CMK (cell line): Measurements from ENCODE around the gene KIF2B.
"Not testable (repeated sequence)": the region's sequence is repeated elsewhere in the genome, so short reads cannot be mapped to it uniquely, and the experiment has no call there.

Experiments
- DNase-seq: peaks from one replicate; pipeline ENCODE4 v3.0.0-alpha.2; 2010; ENCODE audit warnings: low read depth

KIF2B gene, protein sequence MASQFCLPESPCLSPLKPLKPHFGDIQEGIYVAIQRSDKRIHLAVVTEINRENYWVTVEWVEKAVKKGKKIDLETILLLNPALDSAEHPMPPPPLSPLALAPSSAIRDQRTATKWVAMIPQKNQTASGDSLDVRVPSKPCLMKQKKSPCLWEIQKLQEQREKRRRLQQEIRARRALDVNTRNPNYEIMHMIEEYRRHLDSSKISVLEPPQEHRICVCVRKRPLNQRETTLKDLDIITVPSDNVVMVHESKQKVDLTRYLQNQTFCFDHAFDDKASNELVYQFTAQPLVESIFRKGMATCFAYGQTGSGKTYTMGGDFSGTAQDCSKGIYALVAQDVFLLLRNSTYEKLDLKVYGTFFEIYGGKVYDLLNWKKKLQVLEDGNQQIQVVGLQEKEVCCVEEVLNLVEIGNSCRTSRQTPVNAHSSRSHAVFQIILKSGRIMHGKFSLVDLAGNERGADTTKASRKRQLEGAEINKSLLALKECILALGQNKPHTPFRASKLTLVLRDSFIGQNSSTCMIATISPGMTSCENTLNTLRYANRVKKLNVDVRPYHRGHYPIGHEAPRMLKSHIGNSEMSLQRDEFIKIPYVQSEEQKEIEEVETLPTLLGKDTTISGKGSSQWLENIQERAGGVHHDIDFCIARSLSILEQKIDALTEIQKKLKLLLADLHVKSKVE

DNA sequence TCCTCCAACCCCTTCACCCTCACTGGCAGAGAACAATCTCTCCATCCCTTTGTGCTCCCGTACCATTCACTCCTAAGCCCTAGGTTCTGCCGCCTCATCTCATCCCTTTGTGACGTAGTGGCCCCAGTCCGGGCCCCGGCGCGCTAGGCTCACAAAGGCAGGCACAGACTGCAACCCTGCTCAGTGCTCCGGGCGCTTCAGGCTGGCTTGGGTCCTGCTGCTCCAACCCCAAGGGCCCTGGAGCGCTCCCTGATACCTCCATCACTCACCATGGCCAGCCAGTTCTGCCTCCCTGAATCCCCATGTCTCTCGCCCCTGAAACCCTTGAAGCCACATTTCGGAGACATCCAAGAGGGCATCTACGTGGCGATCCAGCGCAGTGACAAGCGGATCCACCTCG lies at the start of gene KIF2B:
KIF2B (plus strand) TSS at position 164 of the 400 bp plus-strand sequence; CDS start at position 271, 107 bp downstream.
- DNase-seq, result no peak

DNA sequence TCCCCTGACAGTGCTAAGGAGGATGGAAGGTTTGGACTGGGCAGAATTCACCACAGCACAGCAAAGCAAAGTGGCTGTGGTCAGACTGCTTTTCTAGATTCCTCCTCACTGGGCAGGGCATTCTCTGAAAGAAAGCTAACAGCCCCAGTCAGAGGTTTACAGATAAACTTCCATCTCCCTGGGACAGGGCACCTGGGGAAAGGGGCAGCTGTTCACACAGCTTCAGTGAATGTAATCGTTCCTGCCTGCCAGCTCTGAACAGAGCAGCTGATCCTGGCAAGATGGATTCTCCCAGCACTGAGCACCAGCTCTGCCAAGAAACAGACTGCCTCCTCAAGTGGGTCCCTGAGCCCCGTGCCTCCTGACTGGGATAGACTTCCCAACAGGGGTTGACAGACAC lies 42.4 kb upstream of the KIF2B start:
- no peak for DNase-seq

DNA sequence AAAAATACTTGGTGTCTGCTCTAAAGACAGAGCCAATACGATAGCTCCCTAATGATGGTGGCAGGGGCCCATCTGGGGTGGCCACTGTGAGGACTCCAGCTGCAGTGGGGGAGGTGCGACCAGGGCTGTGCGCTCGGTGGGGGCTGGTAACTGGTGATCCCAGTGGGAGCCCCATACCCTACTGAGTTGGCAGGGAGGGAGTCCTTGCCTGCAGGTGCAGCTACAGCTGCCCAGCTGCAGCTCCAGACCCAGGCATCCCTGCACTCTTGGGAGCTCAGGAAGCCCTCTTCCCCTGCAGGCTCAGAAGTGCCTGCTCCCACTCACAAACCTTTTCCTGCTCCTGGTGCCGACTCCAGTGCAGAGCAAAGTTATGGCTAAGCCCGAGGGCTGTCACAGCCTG lies 31.2 kb upstream of the KIF2B start:
- no peak for DNase-seq

DNA sequence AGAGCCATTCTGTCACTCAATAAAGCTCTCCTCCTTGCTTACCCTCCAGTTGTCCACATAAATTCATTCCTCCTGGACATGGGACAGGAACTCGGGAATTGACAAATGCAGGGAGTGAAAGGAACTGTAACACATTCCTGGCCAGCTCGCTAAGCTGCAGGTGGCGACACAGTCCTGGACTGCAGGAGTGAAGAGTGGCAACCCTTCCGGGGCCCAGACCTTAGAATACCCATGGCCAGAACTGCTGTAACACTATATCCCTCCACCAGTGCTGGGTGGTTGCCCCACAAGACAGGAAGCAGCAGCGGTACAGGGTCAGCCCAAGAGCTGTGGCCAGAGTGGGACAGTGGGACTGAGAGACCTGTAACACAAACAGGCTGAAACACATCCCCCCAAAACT lies 30.3 kb upstream of the KIF2B start:
- no peak for DNase-seq

DNA sequence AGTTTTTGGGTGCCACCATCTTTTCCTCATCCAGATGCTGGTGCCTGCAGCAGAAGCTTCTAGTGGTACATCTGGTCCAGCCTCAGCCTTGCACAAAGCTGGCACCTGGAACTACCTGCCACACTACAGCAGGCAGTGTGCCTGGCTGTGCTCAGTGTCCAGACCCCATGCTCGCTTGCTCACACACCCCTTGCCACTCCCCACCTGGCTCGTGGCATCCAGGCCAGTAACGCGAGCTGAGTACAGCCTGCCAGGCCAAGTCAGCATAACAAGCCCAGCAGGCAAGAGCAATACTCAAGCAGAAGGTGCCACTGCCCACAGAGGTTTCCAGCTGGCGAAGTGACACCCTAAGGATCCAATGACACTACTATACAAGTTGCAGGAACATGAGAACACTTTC lies 29.7 kb upstream of the KIF2B start:
- no peak for DNase-seq

DNA sequence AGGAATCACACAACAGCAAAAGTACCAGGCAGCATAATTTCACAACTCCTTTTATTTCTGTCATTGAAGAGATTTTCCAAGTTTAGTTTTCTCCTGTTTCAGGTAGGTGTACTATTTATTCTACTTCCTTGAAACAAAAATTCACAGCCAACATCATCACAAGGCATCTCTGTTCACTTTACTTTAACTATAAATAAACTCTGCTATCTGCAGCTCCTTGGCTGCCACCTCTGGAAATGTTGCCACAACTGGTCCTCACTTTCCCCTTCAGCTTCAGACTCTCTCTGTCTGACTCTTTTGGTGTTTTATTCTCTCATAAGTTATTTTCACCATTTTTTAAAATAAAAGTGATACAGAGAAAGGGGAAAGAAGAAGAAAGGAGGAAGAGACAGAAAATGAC lies 27.9 kb upstream of the KIF2B start:
- DNase-seq, result no peak

DNA sequence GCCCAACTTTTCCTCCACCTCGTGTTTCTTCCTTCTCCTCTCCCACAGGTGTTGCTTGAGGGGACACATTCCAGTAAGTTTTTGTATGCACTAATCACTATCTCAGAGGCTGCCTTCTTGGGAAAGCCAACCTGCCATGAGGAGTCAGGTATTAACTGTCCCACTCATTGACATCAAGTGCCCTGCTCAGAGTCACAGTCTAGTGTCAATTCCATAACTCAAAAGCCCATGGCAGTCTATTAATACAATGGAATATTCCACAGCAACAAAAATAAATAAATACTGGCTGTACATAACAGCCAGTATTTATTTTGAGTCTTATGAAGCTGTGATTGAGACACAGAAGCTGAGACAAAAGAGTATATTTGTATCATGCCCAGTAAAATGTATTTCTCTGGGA lies 26.1 kb upstream of the KIF2B start:
- DNase-seq, result no peak

DNA sequence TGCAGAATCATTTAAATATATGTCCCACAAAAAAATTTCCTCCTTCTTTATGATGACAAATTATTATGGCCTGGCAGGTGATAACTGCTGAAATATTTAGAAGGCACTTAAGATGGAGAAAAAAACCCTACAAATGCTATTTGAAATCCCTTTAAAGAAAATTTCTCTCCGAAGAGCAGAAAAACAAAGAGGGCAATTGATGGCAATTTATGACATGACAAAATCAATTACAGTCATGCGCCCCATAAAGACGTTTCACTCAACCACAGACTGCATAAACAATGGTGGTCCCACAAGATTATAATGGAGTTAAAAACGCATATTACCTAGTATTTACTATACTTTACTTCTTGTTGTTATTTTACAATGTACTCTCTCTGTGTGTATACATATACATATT lies 25.2 kb upstream of the KIF2B start:
- no peak for DNase-seq

DNA sequence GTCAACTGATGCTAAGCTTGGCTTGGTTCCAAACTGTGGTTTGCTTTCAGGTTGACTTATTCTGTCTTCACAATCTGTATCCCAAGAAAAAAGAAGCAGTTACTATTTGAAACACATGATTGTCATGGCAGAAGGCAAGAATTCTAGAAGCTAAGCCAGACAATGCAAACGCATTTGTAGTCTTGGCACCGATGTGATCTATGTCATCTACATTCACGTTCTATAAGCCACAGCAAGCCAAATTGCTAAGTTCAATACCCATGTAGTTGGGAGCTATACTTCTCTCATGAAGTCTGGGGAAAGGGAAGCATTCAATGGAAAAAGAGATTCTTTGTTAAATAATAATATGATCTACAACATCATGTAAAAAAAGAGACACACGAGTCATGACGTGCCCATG lies 18.3 kb upstream of the KIF2B start:
- no peak for DNase-seq

DNA sequence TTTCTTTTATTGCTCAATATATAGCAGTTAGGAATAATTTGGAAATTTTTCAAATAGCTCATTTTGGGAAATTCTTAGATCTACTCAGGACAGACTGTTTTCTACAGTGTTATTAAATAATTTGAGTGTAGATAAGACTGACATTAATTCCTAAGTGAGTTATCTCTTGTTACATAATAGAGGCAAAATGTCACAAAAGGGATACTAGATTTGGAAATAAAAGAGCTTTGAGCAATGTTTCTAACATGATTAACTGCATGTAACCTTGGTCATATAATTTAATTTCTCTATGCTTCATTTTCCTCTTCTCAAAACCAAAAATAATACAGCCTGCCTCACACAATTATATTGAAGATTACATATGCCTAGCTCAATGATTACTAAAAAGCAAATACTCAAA lies 16.3 kb upstream of the KIF2B start:
- DNase-seq, result no peak

DNA sequence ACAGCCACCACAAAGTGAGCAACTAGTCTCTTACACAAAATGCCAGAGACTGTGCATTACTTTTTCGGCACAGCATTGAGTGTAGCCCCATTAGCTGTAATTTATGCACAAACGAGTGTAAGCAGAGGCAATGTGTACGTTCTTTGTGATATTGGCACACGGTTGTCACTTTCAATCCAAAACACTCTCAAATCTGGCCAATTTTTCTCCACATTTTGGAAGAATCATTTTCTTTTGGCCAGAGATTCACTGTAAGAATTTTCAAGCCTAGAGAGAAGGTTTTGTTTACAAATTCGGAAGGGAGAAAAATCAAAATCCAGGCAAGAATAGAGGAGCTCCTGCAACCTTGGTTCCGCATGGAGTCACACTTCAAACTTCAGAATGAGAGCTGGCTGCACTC lies 15.4 kb upstream of the KIF2B start:
- DNase-seq, result no peak

DNA sequence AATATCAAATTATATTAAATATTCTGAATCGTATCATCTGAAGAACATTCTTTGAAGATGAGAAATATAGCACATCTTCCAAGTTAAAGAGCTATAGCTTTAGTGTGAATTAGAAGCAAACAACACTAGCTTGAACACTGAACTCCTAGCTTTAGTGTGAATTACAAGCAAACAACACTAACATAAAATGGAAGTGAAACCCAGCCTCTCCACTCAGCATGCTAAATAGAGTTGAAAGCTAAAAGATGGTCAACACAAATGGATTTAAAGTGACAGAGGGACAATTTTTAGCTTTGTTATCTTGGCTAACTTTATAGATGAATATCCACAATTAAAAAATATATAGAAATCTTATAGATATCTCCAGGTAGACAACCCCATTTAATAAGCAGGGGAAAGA lies 4.5 kb upstream of the KIF2B start:
- DNase-seq, result no peak

DNA sequence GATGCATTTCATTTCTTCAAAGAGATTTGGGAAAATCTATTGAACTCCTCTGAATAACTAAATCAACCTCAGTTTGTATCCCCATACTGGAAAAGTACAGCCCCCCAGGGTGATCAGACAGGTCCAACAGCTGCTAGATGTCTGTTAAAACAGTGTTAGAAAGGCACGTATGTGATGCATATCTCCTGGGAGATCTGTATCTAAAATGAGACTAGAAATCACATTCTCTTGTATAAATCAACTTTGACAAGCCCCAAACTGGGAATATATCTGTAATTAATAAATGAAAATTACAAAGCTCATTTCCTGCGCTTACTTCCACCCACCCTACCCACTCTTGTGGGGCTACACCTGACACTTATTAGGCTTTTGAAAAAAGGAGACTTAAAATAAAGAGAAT lies 3.8 kb upstream of the KIF2B start:
- DNase-seq, result no peak

DNA sequence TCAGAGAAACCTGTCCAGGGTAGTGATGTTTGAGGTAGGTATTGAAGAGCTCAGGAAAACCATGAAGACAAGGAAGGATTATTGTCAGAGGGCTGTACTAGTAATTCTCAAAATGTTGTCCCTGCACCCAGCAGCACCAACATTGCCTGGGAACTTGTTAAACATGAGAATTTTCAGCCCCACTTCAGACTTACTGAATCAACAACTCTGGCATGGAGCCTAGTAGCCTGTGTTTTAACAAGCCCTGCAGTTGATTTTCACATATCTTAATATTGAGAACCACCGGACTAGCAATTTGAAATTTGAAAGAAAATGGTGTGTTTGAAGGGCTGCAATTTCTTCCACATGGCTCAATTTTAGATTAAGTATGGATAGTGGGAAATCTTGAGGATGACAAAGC lies 2.8 kb upstream of the KIF2B start:
- DNase-seq, result no peak

DNA sequence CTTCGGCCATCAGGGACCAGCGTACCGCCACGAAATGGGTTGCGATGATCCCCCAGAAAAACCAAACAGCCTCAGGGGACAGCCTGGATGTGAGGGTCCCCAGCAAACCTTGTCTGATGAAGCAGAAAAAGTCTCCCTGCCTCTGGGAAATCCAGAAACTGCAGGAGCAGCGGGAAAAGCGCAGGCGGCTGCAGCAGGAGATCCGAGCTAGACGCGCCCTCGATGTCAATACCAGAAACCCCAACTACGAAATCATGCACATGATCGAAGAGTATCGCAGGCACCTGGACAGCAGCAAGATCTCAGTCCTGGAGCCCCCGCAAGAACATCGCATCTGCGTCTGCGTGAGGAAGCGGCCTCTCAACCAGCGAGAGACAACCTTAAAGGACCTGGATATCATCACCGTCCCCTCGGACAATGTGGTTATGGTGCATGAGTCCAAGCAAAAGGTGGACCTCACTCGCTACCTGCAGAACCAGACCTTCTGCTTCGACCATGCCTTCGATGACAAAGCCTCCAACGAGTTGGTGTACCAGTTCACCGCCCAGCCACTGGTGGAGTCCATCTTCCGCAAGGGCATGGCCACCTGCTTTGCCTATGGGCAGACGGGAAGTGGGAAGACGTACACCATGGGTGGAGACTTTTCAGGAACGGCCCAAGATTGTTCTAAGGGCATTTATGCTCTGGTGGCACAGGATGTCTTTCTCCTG lies 769 bp downstream of the KIF2B start:
- DNase-seq, result no peak

DNA sequence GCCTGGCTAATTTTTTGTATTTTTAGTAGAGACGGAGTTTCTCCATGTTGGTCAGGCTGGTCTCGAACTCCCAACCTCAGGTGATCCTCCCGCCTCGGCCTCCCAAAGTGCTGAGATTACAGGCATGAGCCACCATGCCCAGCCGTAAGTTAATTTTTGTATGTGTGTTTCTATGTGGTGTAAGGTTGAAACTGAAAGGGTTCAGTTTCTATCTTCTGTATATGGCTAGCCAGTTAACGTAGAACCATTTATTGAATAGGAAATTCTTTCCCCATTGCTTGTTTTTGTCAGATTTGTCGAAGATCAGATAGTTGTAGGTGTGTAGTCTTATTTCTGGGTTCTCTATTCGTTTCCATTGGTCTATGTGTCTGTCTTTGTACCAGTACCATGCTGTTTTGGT lies 12.0 kb downstream of the KIF2B start:
- DNase-seq, result not testable (repeated sequence)

DNA sequence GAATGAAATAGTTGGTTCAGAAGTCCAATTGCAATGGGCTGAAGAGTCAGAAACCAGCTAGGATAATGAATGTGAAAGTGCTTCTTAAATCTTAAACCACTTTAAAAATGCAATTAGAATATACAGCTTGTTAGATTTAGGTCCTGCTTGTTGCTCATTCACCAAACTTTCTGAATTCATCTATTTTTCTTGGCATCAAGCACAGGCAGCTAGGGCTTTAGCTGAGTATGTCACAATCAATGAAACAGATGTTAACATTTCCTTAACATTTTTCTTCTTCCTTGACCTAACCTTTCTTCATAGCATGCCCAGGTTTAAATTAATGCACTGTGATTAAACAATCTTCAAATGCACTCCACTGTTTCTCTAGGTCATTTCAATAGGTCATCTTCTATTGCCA lies 14.4 kb downstream of the KIF2B start:
- no peak for DNase-seq

DNA sequence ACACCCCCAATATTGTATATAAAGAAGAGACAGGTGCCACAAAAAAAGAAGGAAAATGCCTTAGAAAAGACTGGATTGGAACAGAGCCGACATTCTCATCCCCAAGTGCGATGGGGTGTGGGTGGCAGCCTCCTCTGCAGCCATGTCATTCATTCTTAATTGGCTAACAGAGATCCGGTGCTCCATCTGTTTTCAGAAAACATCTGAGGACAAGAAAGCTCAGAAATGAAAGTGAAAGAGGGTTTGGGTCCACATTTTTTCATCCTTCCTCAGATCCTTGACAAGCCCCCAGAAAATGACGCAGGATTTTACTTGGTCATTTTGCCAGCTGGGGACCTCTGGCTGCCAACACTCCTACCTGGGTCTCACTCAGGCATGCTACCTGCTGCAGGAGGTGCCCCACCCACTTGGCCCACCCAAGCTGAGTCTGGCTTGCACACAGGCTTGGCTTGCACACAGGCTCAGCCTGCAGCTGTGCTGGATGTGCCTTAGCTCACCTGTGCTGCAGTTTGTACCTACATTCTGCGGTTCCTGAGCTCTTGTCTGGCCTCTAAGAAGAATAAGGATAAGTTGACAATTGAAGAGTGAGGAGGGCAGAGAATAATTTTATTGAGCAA lies 21.9 kb downstream of the KIF2B start:
- no peak for DNase-seq

DNA sequence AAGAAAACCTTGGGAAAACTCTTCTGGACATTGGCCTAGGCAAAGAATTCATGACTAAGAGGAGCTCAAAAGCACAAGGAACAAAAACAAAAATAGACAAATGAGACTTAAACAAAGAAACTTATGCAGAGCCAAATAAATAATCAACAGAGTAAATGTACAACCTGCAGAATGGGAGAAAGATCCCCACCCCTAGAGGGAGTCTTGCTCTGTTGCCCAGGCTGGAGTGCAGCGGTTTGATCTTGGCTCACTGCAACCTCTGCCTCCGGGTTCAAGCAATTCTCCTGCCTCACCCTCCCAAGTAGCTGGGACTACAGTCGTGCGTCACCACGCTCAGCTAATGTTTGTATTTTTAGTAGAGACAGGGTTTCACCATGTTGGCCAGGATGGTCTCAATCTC lies 48.4 kb downstream of the KIF2B start:
- DNase-seq, result not testable (repeated sequence)
